Astrocyte of the spinal cord (primary cell): ENCODE data around the gene BRIP1.
"Not testable (repeated sequence)": the region's sequence is repeated elsewhere in the genome, so short reads cannot be mapped to it uniquely, and the experiment has no call there.

Experiments used
- DNase-seq: peaks from one replicate; pipeline ENCODE4 v3.0.0; 2011; ENCODE audit warnings: low read depth, low spot score
- H3K4me3 ChIP-seq: 2 replicates; pipeline ENCODE4 v1.5.1; 2011; ENCODE audit warnings: low read depth, mild to moderate bottlenecking, low read length, moderate library complexity
- CTCF ChIP-seq: IDR thresholded peaks from 2 replicates; pipeline ENCODE4 v1.5.1; 2012; ENCODE audit warnings: low read depth, mild to moderate bottlenecking, low read length, inconsistent platforms
- in situ Hi-C: cut with HindIII; loops from 2 replicates; pipeline ENCODE4 v1.10.0; 2017; ENCODE audit warnings: low sequenced_read_pairs

BRIP1 gene

GRCh38 chr17:61867033-61867432 lies 3.7 kb upstream of the BRIP1 start:
- no peak for TF ChIP-seq CTCF
- in situ Hi-C loops, result no loop called here

GRCh38 chr17:61863801-61864126 lies 436 bp upstream of the BRIP1 start:
- in situ Hi-C loops, result no loop called here
- no peak for DNase-seq
- no peak for TF ChIP-seq CTCF

More at GRCh38 chr17:61867033-61867432, 3.7 kb upstream of the BRIP1 start:
- DNase-seq, result no peak
- no peak overlapping the region for H3K4me3 ChIP-seq

GRCh38 chr17:61862105-61862574 lies 1.2 kb downstream of the BRIP1 start:
- H3K4me3 ChIP-seq, result peak overlapping the region; percentile 81
- no peak for TF ChIP-seq CTCF
- peak; percentile 51 for DNase-seq
- in situ Hi-C loops, result no loop called here

More at GRCh38 chr17:61863801-61864126, 436 bp upstream of the BRIP1 start:
- H3K4me3 ChIP-seq, result peak overlapping the region; percentile 81

- DNase-seq, H3K4me3 ChIP-seq, in situ Hi-C loops: not testable (repeated sequence)
Measured at GRCh38 chr17:61860397-61860796, 2.9 kb downstream of the BRIP1 start.

GRCh38 chr17:61856035-61856434 lies 7.3 kb downstream of the BRIP1 start:
- in situ Hi-C loops, result no loop called here
- no peak for DNase-seq
- TF ChIP-seq CTCF, result no peak
- no peak overlapping the region for H3K4me3 ChIP-seq

- H3K4me3 ChIP-seq, result no peak overlapping the region
- no peak for DNase-seq
- in situ Hi-C loops, result no loop called here
- no peak for TF ChIP-seq CTCF
Measured at GRCh38 chr17:61852857-61853256, 10.5 kb downstream of the BRIP1 start.

- in situ Hi-C loops, result no loop called here
- no peak overlapping the region for H3K4me3 ChIP-seq
- TF ChIP-seq CTCF, result no peak
- peak; percentile 19 for DNase-seq
Measured at GRCh38 chr17:61849674-61850073, 13.7 kb downstream of the BRIP1 start.
